ENCODE results near the gene APLN. TPM values are rescaled to one million over a fixed set of nuclear protein-coding genes. Genes with fewer than 3 reads are reported as not detected.
A peak's percentile ranks its signal among the peaks of the same experiment; 100 is the strongest.

The APLN gene
- total and polyA plus RNA-seq, 9 of the 15 experiments (the other 6 are each of a cell fraction or from before 2014, with no cell fraction given): 0.04 to 0.06 TPM; not detected in 7

GRCh38 chrX:129637217-129638109 lies 17.3 kb downstream of the APLN start:
- intact Hi-C loops (cut with micrococcal nuclease): loop anchor here (1.0 to 2.0 kb wide), 3 partner anchors 33 to 186 kb away; no protein-coding TSS in a partner anchor
- Histone ChIP-seq H3K9me3 (replicated peaks; ENCODE audit: control insufficient read depth, insufficient read depth, low read depth, low read length) (no peaks in the 10 kb centered on the region), H3K9me1 (ENCODE audit: control insufficient read depth, insufficient read depth, low read length) (peaks cover 5% of the 10 kb centered on the region), H3K4me3 (no peak overlapping the region), H3K27me3 (ENCODE audit: control insufficient read depth in 2 of 2, insufficient read depth in 2 of 2, low read length in 2 of 2) (peaks cover 0 to 4% of the 10 kb centered on the region in 2 experiments; a peak in 2 of 5 replicates), H3K9ac (ENCODE audit: insufficient read depth in 1 of 2, low read depth in 2 of 2, low read length in 2 of 2) (no peak overlapping the region), H3K79me2 (ENCODE audit: control insufficient read depth, insufficient read depth, low read length) (no peaks in the 10 kb centered on the region), H3K36me3 (ENCODE audit: control insufficient read depth, insufficient read depth, low read length) (no peaks in the 10 kb centered on the region), H3K27ac (ENCODE audit: extremely low read depth, low read depth, low read length) (no peak overlapping the region), H4K20me1 (replicated peaks; ENCODE audit: control insufficient read depth, insufficient read depth, low read length) (no peaks in the 10 kb centered on the region), H3K4me1 (replicated peaks in 1 of 2; ENCODE audit: control insufficient read depth in 2 of 2, insufficient read depth in 2 of 2, low read length in 2 of 2) (peaks cover 14 to 19% of the 10 kb centered on the region in 2 experiments), H3K4me2 (ENCODE audit: insufficient read depth, low read length) (no peak overlapping the region), H2AFZ (ENCODE audit: low read depth, low read length) (peak overlapping the region; percentile 81)
- POLR2A ChIA-PET: no interaction called here
- BruUV-seq (replicated peaks): no TSS peak
- WGBS (ENCODE audit: insufficient coverage, low coverage, missing lambda C conversion rate): 8% methylated on average over 11 of the region's 13 CpGs
- DNase-seq (ENCODE audit: extremely low read depth in 1 of 4, low spot score in 3 of 4) (peak; percentile 60 to 81 (median 67)), FAIRE-seq (peak; percentile 85), ATAC-seq (peak; percentile 80)
- in situ Hi-C loops (cut with MboI): no loop called here
- CTCF ChIA-PET (ENCODE audit: low intra/inter-chr PET ratio): interaction anchor here (0.6 to 1.9 kb wide), 4 partner anchors 32 to 585 kb away, joined by 3 to 10 read pairs (median 6); no protein-coding TSS in a partner anchor
- peak in 1 of 3 experiments; percentile 32 for TF ChIP-seq YY1 (IDR thresholded peaks at IDR 0.05; ENCODE audit: borderline replicate concordance in 1 of 3, control insufficient read depth in 1 of 3, extremely low read depth in 1 of 3, insufficient read depth in 3 of 3, insufficient read length in 1 of 3, insufficient replicate concordance in 2 of 3, low read depth in 1 of 3, low read length in 2 of 3)
- TF ChIP-seq ZNF134 (CRISPR knock-in tag; conservative IDR thresholded peaks at IDR 0.05): no peak
- TF ChIP-seq RB1 (IDR thresholded peaks at IDR 0.05; ENCODE audit: low read depth): peak; percentile 22; the same call in 1 of the 2 replicates
- TF ChIP-seq L3MBTL2 (IDR thresholded peaks at IDR 0.05): peak; percentile 13; the same call in 1 of the 2 replicates
- TF ChIP-seq ZNF197 (CRISPR knock-in tag; IDR thresholded peaks at IDR 0.05; ENCODE audit: low read depth): no peak
- TF ChIP-seq SMC3 (conservative IDR thresholded peaks at IDR 0.05; ENCODE audit: insufficient read depth, low read depth, low read length): 0 out of 2 replicates have a peak, but pooled peaks have one; percentile 29
- peak; percentile 45 to 74; a peak in 3 of 4 replicates for TF ChIP-seq RAD21 (CRISPR knock-in tag; conservative IDR thresholded peaks at IDR 0.05 in 1 of 2, IDR thresholded peaks at IDR 0.05 in 1 of 2)
- 0 out of 2 replicates have a peak, but pooled peaks have one; percentile 37 for TF ChIP-seq ZC3H11A (IDR thresholded peaks at IDR 0.05; ENCODE audit: low read depth, low read length)
- TF ChIP-seq CUX1 (CRISPR knock-in tag; IDR thresholded peaks at IDR 0.05): no peak
